ENCODE measurements around the gene PRKAG1.

PRKAG1 gene

DNA sequence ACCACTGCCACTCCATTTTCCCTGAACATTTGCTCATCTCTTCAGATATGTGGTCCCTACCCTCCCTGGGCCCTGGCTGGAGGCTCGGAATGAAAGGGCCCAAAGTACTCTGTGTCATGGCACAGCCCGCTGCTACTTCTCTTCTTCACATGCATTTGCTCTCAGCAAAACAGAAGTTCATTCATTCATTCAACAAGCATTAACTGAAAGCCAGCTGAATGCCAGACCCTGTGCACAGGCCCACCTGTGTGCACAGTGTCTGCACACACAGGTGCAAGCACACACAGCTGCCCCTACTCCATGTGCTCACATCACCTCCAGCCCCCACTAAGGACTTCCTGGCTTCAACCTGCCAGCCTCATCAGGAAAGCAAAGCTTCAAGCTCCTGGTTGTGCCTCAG is 32.7 kb downstream of the PRKAG1 start:
- TF ChIP-seq, protein P1, sequence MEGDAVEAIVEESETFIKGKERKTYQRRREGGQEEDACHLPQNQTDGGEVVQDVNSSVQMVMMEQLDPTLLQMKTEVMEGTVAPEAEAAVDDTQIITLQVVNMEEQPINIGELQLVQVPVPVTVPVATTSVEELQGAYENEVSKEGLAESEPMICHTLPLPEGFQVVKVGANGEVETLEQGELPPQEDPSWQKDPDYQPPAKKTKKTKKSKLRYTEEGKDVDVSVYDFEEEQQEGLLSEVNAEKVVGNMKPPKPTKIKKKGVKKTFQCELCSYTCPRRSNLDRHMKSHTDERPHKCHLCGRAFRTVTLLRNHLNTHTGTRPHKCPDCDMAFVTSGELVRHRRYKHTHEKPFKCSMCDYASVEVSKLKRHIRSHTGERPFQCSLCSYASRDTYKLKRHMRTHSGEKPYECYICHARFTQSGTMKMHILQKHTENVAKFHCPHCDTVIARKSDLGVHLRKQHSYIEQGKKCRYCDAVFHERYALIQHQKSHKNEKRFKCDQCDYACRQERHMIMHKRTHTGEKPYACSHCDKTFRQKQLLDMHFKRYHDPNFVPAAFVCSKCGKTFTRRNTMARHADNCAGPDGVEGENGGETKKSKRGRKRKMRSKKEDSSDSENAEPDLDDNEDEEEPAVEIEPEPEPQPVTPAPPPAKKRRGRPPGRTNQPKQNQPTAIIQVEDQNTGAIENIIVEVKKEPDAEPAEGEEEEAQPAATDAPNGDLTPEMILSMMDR (IDR thresholded peaks at IDR 0.05), result no peak
- H3K27ac ChIP-seq, result no peak overlapping the region
- no peaks in the 10 kb centered on the region for H3K36me3 ChIP-seq
- no peaks in the 10 kb centered on the region for H3K9me3 ChIP-seq
- no peak overlapping the region for H3K4me3 ChIP-seq (ENCODE audit: low read depth in 1 of 2, low read length in 1 of 2)
- H3K27me3 ChIP-seq, result peaks cover 100% of the 10 kb centered on the region
- H3K4me1 ChIP-seq (ENCODE audit: control insufficient read depth in 1 of 2, insufficient read depth in 1 of 2, low read depth in 1 of 2, low read length in 1 of 2), result peaks cover 11 to 14% of the 10 kb centered on the region in 2 experiments

DNA sequence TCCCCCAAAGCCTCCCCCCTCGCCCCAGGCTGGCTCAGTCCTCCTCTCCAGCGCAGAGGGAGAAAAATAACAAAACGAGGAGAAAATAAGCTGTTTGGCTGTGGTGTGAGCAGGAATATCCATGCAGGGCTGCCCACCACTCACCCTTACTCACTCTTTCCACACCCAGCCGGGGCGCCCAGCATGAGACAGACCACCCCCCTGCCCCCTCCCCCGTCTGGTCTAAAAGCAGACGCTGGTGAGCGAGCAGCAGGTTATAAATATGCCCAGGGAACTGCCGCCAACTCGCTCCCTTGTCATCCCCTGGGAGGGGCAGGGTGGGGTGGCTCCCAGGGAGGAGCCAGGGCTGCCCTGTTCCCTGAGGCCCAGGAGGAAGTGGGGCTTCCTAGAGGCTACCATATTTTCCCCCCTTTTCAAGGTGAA is 33.1 kb downstream of the PRKAG1 start:
- Histone ChIP-seq H3K27me3 (peaks cover 100% of the 10 kb centered on the region), H3K4me3 (ENCODE audit: low read depth in 1 of 2, low read length in 1 of 2) (no peak overlapping the region), H3K9me3 (no peaks in the 10 kb centered on the region), H3K27ac (no peak overlapping the region), H3K4me1 (ENCODE audit: control insufficient read depth in 1 of 2, insufficient read depth in 1 of 2, low read depth in 1 of 2, low read length in 1 of 2) (peaks cover 12 to 14% of the 10 kb centered on the region in 2 experiments), H3K36me3 (no peaks in the 10 kb centered on the region)
- TF ChIP-seq, protein P1 (IDR thresholded peaks at IDR 0.05), result no peak

DNA sequence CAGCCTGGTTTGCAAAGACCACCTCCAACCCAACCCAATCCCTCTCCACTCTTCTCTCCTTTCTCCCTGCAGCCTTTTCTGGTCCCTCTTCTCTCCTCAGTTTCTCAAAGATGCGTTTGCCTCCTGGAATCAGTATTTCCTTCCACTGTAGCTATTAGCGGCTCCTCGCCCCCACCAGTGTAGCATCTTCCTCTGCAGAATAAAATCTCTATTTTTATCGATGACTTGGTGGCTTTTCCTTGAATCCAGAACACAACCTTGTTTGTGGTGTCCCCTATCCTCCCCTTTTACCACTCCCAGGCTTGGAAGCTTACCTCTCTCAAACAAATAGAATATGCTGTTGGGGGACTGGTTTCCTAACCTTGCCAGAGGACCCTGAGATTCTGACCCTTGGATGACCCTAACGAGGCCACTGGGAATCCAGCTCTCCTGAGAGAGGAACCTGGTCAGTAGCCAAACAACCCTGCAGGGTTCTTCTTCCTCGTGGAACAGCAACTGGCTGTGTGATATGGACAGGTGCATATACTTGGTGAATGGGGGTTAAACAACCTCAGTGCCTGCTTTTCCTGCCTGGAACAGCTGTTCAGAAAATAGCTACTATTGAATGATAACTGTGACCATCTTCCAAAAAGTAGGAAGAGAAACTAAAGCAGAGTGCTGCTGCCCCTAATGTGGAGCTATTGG is 36.0 kb downstream of the PRKAG1 start:
- Histone ChIP-seq H3K27ac (no peak overlapping the region), H3K27me3 (peaks cover 100% of the 10 kb centered on the region), H3K4me1 (ENCODE audit: control insufficient read depth in 1 of 2, insufficient read depth in 1 of 2, low read depth in 1 of 2, low read length in 1 of 2) (peaks cover 40 to 41% of the 10 kb centered on the region in 2 experiments), H3K9me3 (no peaks in the 10 kb centered on the region), H3K36me3 (no peaks in the 10 kb centered on the region), H3K4me3 (ENCODE audit: low read depth in 1 of 2, low read length in 1 of 2) (no peak overlapping the region)
- TF ChIP-seq, protein P1 (IDR thresholded peaks at IDR 0.05), result no peak

DNA sequence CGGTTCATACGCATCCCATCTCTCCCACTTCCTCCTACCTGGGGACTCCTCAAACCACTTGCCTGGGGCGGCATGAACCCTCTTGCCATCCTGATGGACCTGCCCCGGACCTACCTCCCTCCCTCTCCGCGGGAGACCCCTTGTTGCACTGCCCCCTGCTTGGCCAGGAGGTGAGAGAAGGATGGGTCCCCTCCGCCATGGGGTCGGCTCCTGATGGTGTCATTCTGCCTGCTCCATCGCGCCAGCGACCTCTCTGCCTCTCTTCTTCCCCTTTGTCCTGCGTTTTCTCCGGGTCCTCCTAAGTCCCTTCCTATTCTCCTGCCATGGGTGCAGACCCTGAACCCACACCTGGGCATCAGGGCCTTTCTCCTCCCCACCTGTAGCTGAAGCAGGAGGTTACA is 36.8 kb downstream of the PRKAG1 start:
- TF ChIP-seq, protein P1 (IDR thresholded peaks at IDR 0.05), result no peak
- peaks cover 41% of the 10 kb centered on the region in 2 experiments for H3K4me1 ChIP-seq (ENCODE audit: control insufficient read depth in 1 of 2, insufficient read depth in 1 of 2, low read depth in 1 of 2, low read length in 1 of 2)
- H3K27ac ChIP-seq, result no peak overlapping the region
- peak overlapping the region; percentile 39 to 60 for H3K4me3 ChIP-seq (ENCODE audit: low read depth in 1 of 2, low read length in 1 of 2)
- no peaks in the 10 kb centered on the region for H3K9me3 ChIP-seq
- no peaks in the 10 kb centered on the region for H3K36me3 ChIP-seq
- peaks cover 100% of the 10 kb centered on the region for H3K27me3 ChIP-seq

DNA sequence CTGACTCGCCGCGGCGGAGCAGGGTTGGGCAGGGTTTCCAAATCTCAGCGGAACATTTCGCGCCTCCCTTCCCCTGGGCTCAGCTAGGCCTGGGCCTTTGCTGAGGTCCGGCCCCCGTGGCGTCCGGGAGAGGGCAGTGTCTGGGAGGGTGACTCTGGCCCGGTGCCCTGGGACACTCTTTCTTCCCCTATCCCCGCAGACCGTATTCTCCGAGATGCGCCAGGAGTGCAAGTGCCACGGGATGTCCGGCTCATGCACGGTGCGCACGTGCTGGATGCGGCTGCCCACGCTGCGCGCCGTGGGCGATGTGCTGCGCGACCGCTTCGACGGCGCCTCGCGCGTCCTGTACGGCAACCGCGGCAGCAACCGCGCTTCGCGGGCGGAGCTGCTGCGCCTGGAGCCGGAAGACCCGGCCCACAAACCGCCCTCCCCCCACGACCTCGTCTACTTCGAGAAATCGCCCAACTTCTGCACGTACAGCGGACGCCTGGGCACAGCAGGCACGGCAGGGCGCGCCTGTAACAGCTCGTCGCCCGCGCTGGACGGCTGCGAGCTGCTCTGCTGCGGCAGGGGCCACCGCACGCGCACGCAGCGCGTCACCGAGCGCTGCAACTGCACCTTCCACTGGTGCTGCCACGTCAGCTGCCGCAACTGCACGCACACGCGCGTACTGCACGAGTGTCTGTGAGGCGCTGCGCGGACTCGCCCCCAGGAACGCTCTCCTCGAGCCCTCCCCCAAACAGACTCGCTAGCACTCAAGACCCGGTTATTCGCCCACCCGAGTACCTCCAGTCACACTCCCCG is 37.4 kb downstream of the PRKAG1 start:
- Histone ChIP-seq H3K4me1 (ENCODE audit: control insufficient read depth in 1 of 2, insufficient read depth in 1 of 2, low read depth in 1 of 2, low read length in 1 of 2) (peaks cover 41% of the 10 kb centered on the region in 2 experiments), H3K27me3 (peaks cover 100% of the 10 kb centered on the region), H3K9me3 (no peaks in the 10 kb centered on the region), H3K27ac (no peak overlapping the region), H3K4me3 (ENCODE audit: low read depth in 1 of 2, low read length in 1 of 2) (peak overlapping the region; percentile 39 to 60), H3K36me3 (no peaks in the 10 kb centered on the region)
- TF ChIP-seq, protein P1 (IDR thresholded peaks at IDR 0.05), result no peak

Measured in neutrophil (primary cell).